ENCODE results near the gene PLEKHG4.

DNA sequence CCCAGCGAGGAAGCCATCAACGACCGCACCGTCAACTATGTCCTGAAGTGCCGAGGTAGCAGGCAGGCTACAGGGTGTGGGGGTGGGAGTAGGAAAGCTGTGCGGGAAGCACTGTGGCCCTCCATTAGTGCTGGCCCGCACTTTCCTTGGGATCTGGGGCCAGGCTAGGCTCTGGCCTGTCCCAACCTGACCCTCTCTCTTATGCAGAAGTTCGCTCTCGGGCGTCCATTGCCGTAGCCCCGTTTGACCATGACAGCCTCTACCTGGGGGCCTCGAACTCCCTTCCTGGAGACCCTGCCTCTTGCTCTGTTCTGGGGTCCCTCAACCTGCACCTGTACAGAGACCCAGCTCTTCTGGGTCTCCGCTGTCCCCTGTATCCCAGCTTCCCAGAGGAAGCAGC lies 8.6 kb downstream of the PLEKHG4 start:
- no peak for TF ChIP-seq POLR2AphosphoS5 (IDR thresholded peaks at IDR 0.05; ENCODE audit: low read depth, low read length)
- TF ChIP-seq TAF1 (IDR thresholded peaks at IDR 0.05; ENCODE audit: borderline replicate concordance, low read depth, low read length): no peak

All from GM12892 (cell line).